ENCODE data around the gene HIVEP3.

HIVEP3 gene

GRCh38 chr1:41518471-41518870 is 400.3 kb downstream of the HIVEP3 start (continued):
- TF ChIP-seq, protein P1, sequence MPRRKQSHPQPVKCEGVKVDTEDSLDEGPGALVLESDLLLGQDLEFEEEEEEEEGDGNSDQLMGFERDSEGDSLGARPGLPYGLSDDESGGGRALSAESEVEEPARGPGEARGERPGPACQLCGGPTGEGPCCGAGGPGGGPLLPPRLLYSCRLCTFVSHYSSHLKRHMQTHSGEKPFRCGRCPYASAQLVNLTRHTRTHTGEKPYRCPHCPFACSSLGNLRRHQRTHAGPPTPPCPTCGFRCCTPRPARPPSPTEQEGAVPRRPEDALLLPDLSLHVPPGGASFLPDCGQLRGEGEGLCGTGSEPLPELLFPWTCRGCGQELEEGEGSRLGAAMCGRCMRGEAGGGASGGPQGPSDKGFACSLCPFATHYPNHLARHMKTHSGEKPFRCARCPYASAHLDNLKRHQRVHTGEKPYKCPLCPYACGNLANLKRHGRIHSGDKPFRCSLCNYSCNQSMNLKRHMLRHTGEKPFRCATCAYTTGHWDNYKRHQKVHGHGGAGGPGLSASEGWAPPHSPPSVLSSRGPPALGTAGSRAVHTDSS (tag by site-specific recombination; IDR thresholded peaks at IDR 0.05): no peak
- TF ChIP-seq ZNF677 (tag by site-specific recombination; IDR thresholded peaks at IDR 0.05) (no peak), ZNF777 (tag by site-specific recombination; IDR thresholded peaks at IDR 0.05; ENCODE audit: borderline replicate concordance) (no peak), PBX3 (CRISPR knock-in tag; IDR thresholded peaks at IDR 0.05) (no peak), ZNF785 (tag by site-specific recombination; IDR thresholded peaks at IDR 0.05) (no peak), ZNF133 (tag by site-specific recombination; IDR thresholded peaks at IDR 0.05) (no peak), ZNF366 (tag by site-specific recombination; conservative IDR thresholded peaks at IDR 0.05) (no peak), ZNF664 (tag by site-specific recombination; IDR thresholded peaks at IDR 0.05) (no peak)

DNA sequence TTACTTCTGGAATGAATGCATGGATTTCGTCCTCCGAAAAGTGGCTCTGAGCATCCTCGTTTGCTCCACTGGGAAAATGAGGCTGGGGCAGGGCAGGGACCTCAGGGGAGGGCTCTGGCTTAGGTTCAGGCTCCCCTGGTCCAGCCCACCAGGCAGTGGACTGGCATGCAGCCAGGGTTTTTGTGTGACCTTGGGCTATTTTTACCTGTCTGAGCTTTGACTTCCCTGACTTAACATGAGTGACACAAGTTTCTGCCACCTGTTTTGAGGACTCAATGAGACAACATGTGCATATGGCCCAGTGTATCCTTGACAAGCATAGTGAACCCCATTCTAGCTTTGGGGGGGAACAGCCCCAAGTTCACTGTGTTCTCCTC is 401.7 kb downstream of the HIVEP3 start:
- ChIA-PET CTCF (interaction anchor here (0.6 to 4.5 kb wide), 19 partner anchors 8 to 571 kb away, joined by 3 to 25 read pairs (median 5); no protein-coding TSS in a partner anchor), POLR2A (no interaction called here)
- H3K36me3 ChIP-seq (ENCODE audit: control insufficient read depth in 2 of 2, insufficient read depth in 1 of 2, low read length in 2 of 2): no peaks in the 10 kb centered on the region
- TF ChIP-seq YY1 (tag by site-specific recombination; IDR thresholded peaks at IDR 0.05) (no peak), ZNF664 (tag by site-specific recombination; IDR thresholded peaks at IDR 0.05) (no peak), ZNF785 (tag by site-specific recombination; IDR thresholded peaks at IDR 0.05) (no peak), SCRT1 (tag by site-specific recombination; IDR thresholded peaks at IDR 0.05; ENCODE audit: borderline replicate concordance) (0 out of 2 replicates have a peak, but pooled peaks have one; percentile 10)
- H3K9me3 ChIP-seq (ENCODE audit: control insufficient read depth, insufficient read depth, low read depth, low read length): no peaks in the 10 kb centered on the region
- H3K27ac ChIP-seq (ENCODE audit: extremely low read depth, low read depth, low read length): no peak overlapping the region
- H3K4me3 ChIP-seq (ENCODE audit: low read depth, low read length): no peak overlapping the region
- no peaks in the 10 kb centered on the region for H3K4me1 ChIP-seq (ENCODE audit: control insufficient read depth, insufficient read depth, low read length)

- ChIA-PET CTCF (interaction anchor here (0.5 to 4.5 kb wide), 41 partner anchors 9 to 710 kb away, joined by 3 to 25 read pairs (median 4); no protein-coding TSS in a partner anchor), POLR2A (interaction anchor here (1.0 kb wide), 2 partner anchors 21 to 67 kb away, joined by 3 to 4 read pairs; no protein-coding TSS in a partner anchor)
- Histone ChIP-seq H3K9me3 (ENCODE audit: control insufficient read depth, insufficient read depth, low read depth, low read length) (no peaks in the 10 kb centered on the region), H3K4me3 (ENCODE audit: low read depth, low read length) (no peak overlapping the region), H3K36me3 (ENCODE audit: control insufficient read depth in 2 of 2, insufficient read depth in 1 of 2, low read length in 2 of 2) (no peaks in the 10 kb centered on the region), H3K27ac (ENCODE audit: extremely low read depth, low read depth, low read length) (no peak overlapping the region), H3K4me1 (ENCODE audit: control insufficient read depth, insufficient read depth, low read length) (no peaks in the 10 kb centered on the region)
- TF ChIP-seq ZNF585B (tag by site-specific recombination; IDR thresholded peaks at IDR 0.05) (no peak), ZNF660 (tag by site-specific recombination; IDR thresholded peaks at IDR 0.05) (no peak), ZNF223 (tag by site-specific recombination; IDR thresholded peaks at IDR 0.05) (no peak), PRDM1 (tag by site-specific recombination; IDR thresholded peaks at IDR 0.05) (no peak), ZNF658 (tag by site-specific recombination; IDR thresholded peaks at IDR 0.05) (no peak), WT1 (tag by site-specific recombination; IDR thresholded peaks at IDR 0.05) (no peak), ZNF600 (tag by site-specific recombination; IDR thresholded peaks at IDR 0.05) (0 out of 2 replicates have a peak, but pooled peaks have one; percentile 46), ZBTB20 (tag by site-specific recombination; IDR thresholded peaks at IDR 0.05) (no peak), ZNF785 (tag by site-specific recombination; IDR thresholded peaks at IDR 0.05) (peak; percentile 71; the same call in 1 of the 2 replicates), TCF7L2 (IDR thresholded peaks at IDR 0.05; ENCODE audit: borderline replicate concordance, low read depth, low read length) (no peak), ZNF394 (tag by site-specific recombination; IDR thresholded peaks at IDR 0.05; ENCODE audit: borderline replicate concordance) (no peak), ZNF555 (tag by site-specific recombination; conservative IDR thresholded peaks at IDR 0.05) (no peak), ZNF426 (tag by site-specific recombination; IDR thresholded peaks at IDR 0.05) (no peak), ZNF324 (tag by site-specific recombination; IDR thresholded peaks at IDR 0.05) (no peak), ZNF654 (tag by site-specific recombination; IDR thresholded peaks at IDR 0.05; ENCODE audit: low read depth) (peak; percentile 38), ZNF221 (tag by site-specific recombination; IDR thresholded peaks at IDR 0.05; ENCODE audit: borderline replicate concordance) (no peak), ZNF423 (tag by site-specific recombination; IDR thresholded peaks at IDR 0.05) (no peak), ZNF2 (tag by site-specific recombination; IDR thresholded peaks at IDR 0.05) (peak; percentile 31; the same call in 1 of the 2 replicates), SP3 (tag by site-specific recombination; IDR thresholded peaks at IDR 0.05) (0 out of 2 replicates have a peak, but pooled peaks have one; percentile 21), ZNF561 (tag by site-specific recombination; IDR thresholded peaks at IDR 0.05; ENCODE audit: borderline replicate concordance) (no peak)
- TF ChIP-seq, protein P2, sequence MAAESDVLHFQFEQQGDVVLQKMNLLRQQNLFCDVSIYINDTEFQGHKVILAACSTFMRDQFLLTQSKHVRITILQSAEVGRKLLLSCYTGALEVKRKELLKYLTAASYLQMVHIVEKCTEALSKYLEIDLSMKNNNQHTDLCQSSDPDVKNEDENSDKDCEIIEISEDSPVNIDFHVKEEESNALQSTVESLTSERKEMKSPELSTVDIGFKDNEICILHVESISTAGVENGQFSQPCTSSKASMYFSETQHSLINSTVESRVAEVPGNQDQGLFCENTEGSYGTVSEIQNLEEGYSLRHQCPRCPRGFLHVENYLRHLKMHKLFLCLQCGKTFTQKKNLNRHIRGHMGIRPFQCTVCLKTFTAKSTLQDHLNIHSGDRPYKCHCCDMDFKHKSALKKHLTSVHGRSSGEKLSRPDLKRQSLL (tag by site-specific recombination; IDR thresholded peaks at IDR 0.05): peak; percentile 7
Measured at GRCh38 chr1:41516168-41517061, 402.3 kb downstream of the HIVEP3 start.

Data from HEK293 (cell line).